Dermis microvascular lymphatic vessel endothelial cell (primary cell): ENCODE measurements around the gene PSPC1. TPM values are rescaled to one million over a fixed set of nuclear protein-coding genes. Genes with fewer than 3 reads are reported as not detected.

Experiments
- DNase-seq, 2 donors: peaks; one replicate each; pipeline versions ENCODE4 v3.0.0 to v3.0.0-alpha.2; 2010; ENCODE audit warnings: low read depth in 2 of 2
- total RNA-seq: library from RNA; depleted of rRNA; stranded (reverse); fragments of >200 nt; gene quantifications from 2 replicates; pipeline ENCODE4 v1.2.1, GENCODE V29; 2014

PSPC1 gene
- total RNA-seq, 1 donor from 2014 or later: 50.7 TPM

DNA sequence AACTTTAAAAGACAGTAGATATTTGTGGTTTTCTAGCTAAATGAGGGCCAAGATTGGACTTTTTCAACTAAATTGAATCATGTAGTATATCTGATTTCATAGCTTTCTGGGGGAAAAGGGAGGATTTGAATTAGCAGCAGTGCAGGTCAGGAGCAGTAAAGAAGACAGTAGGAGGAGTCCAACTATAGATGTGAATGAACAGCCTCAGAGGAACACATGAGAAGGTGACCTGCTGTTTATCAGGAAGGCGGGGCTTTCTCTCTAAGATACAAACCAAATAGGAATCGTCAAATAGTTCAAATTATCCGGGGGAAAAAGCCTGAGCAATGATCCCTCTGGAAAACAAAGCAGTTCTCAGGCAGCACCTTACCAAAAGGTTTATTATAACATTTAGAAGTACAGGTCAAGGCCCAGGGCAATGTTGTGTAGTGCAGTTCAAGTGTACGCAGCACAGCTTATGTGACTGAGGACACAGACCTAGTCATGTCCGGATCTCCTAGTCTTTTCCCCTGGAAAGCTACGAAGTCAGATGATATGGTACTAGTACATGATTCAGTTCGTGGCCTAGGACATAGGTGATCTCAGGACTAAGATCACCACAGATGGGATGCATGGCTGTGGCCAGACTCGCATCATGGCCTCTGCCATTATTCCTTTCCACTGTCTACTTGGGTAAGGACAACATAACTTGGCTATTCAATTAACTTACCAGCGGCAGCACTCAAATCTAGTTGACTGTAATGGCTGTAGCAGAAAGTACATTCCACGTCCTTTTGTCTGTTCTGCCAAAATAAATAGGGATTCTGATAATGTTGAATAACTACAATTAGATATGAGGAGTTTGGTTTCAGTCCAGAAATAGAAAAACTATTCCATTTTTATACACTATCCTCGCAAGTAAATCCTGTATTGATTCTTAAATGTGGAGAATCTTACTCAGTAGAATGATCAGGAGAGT is 109.0 kb downstream of the PSPC1 start:
- DNase-seq: peak in 1 of 2 donors; percentile 44

DNA sequence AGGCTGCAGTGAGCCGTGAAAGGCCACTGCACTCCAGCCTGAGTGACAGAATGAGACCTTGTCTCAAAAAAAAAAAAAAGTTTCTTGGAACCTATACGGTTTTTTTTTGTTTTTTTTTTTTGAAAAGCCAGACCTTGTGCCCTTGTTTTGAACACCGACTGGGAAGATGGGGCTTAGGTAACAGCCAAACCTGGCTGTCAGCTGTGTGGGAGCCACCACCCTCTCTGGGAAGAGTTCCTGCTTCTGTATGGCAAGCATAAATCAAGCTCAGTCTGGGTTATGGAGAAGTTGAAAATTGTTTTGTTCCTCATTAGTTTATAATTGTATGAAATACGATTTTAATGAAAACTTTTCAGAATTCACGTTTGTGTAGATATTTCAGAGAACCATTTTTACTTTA is 109.8 kb downstream of the PSPC1 start:
- DNase-seq: no peak

DNA sequence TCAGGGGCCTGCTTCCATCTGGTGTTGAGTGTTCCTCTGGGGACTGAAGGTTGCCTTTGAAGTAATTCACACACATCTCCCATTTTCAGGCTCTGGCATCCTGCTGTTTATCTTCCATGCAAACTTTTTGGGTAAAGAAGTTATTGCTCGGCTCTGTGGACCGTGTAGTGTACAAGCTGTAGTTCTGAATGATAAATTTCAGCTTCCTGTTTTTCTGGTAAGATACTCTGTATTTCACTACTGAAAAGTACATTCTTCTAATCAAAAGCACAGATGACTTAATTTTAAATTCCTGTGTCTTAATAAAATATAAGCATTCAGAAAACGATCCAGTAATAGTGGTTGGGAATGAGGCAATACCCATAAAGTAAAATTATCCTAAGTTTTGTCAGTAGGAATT is 112.6 kb downstream of the PSPC1 start:
- no peak for DNase-seq

DNA sequence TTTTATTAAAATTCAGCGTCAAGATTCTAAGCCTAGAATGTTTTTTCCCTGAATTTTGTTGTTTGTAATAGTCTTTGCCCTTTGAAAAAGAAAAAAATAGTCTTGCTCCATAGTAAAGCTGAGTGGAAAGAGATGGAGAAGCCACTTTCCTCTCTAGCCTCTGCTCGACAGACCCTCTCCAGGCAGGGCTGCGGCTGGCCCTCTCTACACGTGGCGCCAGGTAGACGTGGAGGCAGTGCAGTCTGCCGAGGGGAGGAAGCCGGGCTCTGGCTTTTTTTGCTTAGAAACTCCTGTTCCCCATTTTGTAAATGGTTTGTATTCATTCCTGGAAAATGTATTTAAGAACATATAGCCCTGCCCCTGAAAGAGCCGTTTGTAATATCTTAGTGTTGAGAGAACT is 114.0 kb downstream of the PSPC1 start:
- DNase-seq: no peak

DNA sequence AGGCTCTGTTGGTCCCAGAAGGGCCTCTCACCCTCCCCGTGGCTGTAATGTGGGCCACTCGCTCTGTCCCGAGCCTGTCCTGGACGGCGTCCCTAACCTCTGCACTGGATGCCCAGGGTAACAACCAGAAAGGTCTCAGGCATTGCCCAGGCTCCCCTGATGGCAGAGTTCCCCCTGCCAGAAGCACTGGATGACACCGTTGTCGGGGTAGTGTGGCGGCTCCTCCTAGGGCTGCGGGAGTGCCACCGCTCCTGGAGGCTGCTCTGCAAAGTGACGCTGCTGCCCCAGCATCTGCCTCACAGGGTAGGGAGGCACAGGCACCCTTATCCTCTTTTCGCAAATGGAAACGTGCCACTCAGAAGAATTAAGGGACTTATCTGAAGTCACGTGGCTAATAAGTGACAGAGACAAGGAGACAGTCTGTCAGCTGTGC is 117.3 kb downstream of the PSPC1 start:
- no peak for DNase-seq

DNA sequence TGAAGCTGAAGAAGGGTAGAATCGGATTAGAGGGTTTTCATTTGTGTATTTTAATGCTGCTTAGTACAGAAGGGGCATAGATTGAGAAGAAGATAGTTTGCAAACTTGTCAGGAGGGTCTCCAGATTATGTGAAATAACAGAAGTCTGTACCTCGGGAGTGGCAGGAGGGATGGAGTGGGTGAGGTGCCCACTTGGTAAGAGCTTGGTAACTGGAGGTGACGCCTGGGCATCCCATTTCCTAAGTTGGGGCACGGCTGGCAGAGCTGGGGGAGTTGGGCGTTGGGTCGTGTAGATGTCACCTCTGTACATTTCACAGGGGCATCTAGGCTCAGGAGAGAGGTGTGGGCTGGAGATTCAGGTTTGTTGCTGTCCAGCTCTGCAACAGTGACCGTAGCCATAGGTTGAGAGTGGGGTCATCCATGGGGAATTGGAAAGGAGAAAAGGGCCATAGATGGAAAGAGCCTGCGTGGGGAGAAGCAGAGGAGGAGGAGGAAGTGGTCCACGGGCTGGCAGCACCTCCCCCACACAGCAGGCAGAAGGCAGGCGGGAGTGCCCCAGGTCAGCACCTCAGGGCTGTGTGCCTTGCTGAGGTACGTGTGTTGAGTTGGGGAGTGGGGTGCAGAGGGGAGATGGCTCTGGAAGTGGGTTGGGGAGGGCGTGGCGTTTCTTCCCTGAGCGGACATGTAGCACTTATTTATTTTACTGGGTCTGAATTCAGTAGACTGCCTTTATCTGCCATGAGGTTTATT is 118.1 kb downstream of the PSPC1 start:
- DNase-seq: no peak

DNA sequence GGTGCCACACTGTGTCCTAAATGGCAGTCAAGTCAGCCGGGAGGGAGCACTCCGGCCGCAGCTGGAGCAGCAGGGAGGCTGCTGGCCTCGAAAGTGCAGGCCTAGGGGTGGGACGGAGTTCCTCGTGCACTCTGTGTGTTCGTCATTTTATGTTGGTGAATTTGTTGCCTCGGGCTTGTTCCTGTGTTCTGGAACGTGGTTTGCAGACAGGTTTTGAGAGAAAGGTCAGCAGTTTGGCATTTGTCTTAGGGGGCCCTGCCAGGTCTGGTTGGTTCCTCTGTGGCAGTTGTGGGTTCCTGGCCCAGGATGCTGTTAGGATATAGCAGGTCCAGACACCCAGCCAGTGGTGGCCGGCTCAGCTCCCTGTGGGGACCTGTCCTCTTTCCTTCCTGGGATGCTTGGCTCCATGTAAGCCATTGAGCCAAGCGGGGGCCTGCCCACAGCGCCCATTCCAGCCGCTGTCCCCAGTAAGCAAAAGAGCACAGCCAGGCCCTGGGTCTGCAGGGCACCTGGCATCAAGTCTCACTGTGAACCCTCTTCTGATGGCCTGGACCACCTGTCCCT is 119.2 kb downstream of the PSPC1 start:
- no peak for DNase-seq

DNA sequence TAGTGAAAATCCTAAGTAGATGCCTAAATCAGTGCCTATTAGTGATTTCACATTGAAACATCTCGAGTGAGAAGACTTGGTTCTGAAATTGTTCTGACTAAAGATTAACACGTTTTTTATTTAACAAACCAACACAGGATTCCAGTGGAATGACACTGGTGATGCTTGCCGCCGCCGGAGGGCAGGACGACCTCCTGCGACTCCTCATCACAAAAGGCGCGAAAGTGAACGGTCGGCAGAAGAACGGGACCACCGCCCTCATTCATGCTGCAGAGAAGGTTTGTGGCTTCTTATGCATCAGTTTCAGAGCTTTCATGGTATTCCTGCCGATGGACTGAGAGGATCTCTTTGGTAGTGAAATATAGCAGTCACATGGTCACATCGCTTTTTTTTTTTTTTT is 121.2 kb downstream of the PSPC1 start:
- no peak for DNase-seq

DNA sequence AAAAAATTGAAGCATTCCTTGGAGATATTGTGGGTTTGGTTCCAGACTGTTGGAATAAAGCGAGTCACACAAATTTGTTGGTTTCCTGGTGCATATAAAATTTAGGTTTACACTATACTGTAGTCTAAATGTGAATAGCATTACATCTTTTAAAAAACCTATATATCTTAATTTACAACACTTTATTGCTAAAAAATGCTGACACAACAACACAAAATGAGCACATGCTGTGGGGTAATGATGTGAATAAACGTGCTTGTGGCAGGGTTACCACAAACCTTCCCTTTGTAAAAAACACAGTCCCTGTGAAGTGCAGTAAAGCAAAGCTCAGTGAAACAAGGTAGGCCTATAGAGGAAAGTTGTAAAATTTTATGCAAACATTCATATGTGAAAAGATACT is 121.6 kb downstream of the PSPC1 start:
- no peak for DNase-seq

DNA sequence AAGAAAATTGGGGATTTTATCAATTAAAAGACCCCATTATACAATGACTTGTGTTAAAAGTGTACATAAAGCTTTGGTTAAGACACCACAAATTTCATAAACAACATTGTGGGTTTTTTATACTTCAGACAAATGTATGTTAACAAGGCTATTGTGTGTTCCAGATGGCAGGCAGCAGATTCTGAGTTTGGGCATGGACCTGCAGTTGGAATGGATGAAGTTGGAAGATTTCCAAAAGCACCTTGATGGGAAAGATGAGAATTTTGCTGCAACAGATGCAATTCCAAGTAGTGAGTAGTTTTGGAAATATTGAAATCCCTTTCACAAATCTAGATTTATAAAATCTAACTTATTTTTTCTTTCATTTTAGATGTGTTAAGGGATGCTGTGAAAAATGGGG is 123.9 kb downstream of the PSPC1 start:
- no peak for DNase-seq

DNA sequence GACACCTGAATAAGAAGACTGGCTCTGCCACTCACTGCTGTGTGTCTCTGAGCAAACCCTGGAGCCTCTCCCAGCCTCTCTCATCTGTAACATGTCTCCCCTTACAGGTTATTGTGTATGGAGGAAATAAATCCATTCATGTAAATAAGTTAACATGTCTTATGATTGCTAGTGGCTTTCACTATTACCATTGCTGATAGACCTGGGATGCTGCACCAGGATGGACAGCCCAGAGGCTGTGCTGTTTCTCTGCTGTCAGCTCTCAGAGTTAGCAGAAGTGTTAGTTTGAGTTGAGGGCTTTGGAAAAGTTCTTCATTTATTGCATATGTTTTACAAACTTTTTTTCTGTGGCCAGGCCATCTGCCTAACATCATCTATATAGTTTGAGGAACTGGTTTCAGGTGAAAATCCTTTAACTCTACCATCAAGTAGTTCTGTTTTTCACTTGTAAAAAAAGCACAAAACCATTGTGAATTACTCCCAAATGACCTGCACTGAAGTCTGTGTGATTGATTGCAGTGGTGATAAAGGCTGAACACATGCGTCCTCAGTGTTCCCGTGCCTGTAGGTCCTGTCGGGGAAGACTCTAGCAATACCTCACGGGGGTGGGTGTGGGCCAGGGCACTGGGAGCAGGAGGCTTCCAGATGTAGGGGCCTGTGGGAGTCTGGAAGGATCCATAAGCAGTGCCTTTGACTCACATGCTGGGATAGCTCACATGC is 124.7 kb downstream of the PSPC1 start:
- no peak for DNase-seq

Other genes with a start within 250 kb of the PSPC1 start
- gene TPTE2, start 221.4 kb downstream of the PSPC1 start, total RNA-seq: not detected in 2 replicates
- gene MPHOSPH8, start 149.3 kb downstream of the PSPC1 start, total RNA-seq: 9.1 and 11.1 TPM in 2 replicates
- 8.3 and 8.6 TPM in 2 replicates for gene ZMYM5, start 80.7 kb upstream of the PSPC1 start, total RNA-seq
- gene ZMYM2, start 175.8 kb upstream of the PSPC1 start, total RNA-seq: 34.5 and 47.3 TPM in 2 replicates